BLaER1 treated with 17β-estradiol and CSF1 and Interleukin-3, amounts not matched to agents 10 nM and 100 nM (cell line): ENCODE results near the gene FBN1.

Source experiments
- H3K27ac ChIP-seq, 11 experiments: shearing (Covaris generic); formaldehyde crosslinking; 2 replicates each; pipeline ENCODE4 v1.8.1; 2022
- H3K27me3 ChIP-seq, 11 experiments: shearing (Covaris generic); formaldehyde crosslinking; 2 replicates each; pipeline ENCODE4 v1.8.1; 2022
- H3K36me3 ChIP-seq, 11 experiments: shearing (Covaris generic); formaldehyde crosslinking; 2 replicates each; pipeline ENCODE4 v1.8.1; 2022
- H3K4me1 ChIP-seq, 10 experiments: shearing (Covaris generic); formaldehyde crosslinking; 2 replicates each; pipeline ENCODE4 v1.8.1; 2022
- H3K4me2 ChIP-seq, 11 experiments: shearing (Covaris generic); formaldehyde crosslinking; 2 replicates each; pipeline ENCODE4 v1.8.1; 2022
- H3K4me3 ChIP-seq, 10 experiments: shearing (Covaris generic); formaldehyde crosslinking; 2 replicates each; pipeline ENCODE4 v1.8.1; 2022
- H3K9ac ChIP-seq, 11 experiments: shearing (Covaris generic); formaldehyde crosslinking; 2 replicates each; pipeline ENCODE4 v1.8.1; 2022
- H3K9me3 ChIP-seq, 11 experiments: shearing (Covaris generic); formaldehyde crosslinking; replicated peaks in 1 of 11; 2 replicates each; pipeline ENCODE4 v1.8.1; 2022
- H4K20me1 ChIP-seq, 11 experiments: shearing (Covaris generic); formaldehyde crosslinking; 2 replicates each; pipeline ENCODE4 v1.8.1; 2022
- Cebpa-rat ChIP-seq, 11 experiments: shearing (Covaris generic); IDR thresholded peaks; 2 replicates each; pipeline ENCODE4 v1.8.1; 2022

FBN1 gene

DNA sequence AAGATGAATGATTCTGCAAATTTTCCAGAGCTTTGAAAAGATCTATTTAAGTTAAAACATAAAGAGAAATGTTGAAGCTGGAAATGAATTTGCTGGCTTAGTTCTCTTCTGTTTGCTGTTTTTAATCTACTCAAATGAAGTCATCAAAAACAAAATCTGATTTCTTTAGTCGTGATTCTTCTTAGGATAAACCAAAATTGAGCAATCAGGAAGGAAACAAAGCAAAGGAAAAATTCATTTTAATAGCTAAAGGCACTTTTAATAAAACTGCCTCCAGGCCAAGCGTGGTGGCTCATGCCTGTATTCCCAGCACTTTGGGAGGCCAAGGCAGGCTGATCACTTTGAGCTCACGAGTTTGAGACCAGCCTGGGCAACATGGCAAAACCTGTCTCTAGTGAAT is 223.1 kb downstream of the FBN1 start:
- Histone ChIP-seq H3K9ac (no peak overlapping the region), H4K20me1 (no peaks in the 10 kb centered on the region), H3K27ac (no peak overlapping the region), H3K27me3 (no peaks in the 10 kb centered on the region), H3K4me2 (no peak overlapping the region), H3K4me3 (no peak overlapping the region), H3K36me3 (no peaks in the 10 kb centered on the region), H3K9me3 (no peaks in the 10 kb centered on the region), H3K4me1 (peaks cover 0 to 10% (median 0%) of the 10 kb centered on the region in 10 experiments; a peak in 4 of 20 replicates)
- no peak for TF ChIP-seq Cebpa-rat (IDR thresholded peaks at IDR 0.05)

DNA sequence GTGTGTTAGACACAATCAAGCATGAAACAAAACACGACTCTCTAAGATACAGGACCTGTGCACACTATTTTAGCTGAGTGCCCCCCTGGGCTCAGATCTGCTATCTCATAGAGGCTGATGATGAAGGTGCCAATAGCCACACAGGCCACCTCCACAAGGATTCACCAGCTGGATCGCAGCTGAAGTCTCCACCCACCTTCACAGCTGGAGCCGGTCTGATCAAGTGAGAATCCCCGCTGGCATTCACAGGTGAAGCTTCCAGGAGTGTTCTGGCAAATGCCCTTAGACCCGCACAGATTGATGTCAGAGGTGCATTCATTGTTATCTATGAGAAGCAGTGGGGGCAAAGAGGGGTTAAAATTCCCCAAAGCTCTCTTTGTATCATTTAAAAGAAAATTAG is 224.1 kb downstream of the FBN1 start:
- no peak overlapping the region for H3K4me3 ChIP-seq
- H3K27ac ChIP-seq, result no peak overlapping the region
- peaks cover 0 to 12% (median under 1%) of the 10 kb centered on the region in 10 experiments; a peak in 7 of 20 replicates for H3K4me1 ChIP-seq
- H4K20me1 ChIP-seq, result no peaks in the 10 kb centered on the region
- H3K27me3 ChIP-seq, result no peaks in the 10 kb centered on the region
- peak overlapping the region in 2 of 11 experiments; percentile 4 to 27; a peak in 2 of 22 replicates for H3K4me2 ChIP-seq
- no peaks in the 10 kb centered on the region for H3K9me3 ChIP-seq
- H3K36me3 ChIP-seq, result no peaks in the 10 kb centered on the region
- no peak for TF ChIP-seq Cebpa-rat (IDR thresholded peaks at IDR 0.05)
- H3K9ac ChIP-seq, result no peak overlapping the region

DNA sequence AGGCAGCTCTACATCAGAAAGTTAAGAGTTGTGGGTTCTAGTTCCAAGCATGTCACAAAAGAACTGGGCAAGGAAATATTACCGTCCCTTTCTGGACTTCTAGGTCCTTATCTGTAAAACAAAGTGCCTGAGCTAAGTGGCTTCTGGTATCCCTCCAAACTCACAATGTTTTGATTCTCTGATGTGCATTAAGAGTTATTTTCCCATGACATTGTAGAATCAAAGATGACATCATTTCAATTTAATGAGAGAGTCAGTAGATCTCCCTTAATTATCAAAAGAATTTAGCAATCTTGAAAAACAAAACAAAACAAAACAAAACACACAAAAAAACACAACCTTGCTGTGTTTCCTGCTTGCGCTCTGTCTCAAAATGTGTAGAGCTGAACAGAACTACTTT is 225.6 kb downstream of the FBN1 start:
- Histone ChIP-seq H3K36me3 (no peaks in the 10 kb centered on the region), H3K4me1 (peaks cover 0 to 26% (median 11%) of the 10 kb centered on the region in 10 experiments; a peak in 12 of 20 replicates)

DNA sequence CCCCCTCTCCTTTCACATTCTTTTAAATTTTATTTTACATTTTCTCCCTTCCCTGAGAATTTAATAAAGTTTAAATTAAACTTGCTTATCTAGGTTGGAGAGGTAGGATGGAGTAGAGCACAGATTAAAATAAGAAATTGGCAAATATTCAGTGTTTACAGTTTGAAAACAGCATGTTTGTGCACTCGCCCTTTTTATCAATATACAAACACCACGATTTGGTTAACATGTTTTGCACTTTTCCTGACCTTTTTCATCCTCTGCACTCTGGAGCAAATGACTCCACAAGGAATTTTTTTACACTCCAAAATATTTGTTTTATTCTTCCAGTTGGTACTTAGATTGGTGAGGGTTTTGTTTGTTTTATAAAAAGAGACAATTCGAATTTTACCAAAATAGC is 227.2 kb downstream of the FBN1 start:
- Histone ChIP-seq H4K20me1 (no peaks in the 10 kb centered on the region), H3K36me3 (no peaks in the 10 kb centered on the region), H3K9me3 (no peaks in the 10 kb centered on the region), H3K27ac (no peak overlapping the region), H3K9ac (no peak overlapping the region), H3K4me2 (no peak overlapping the region), H3K4me3 (no peak overlapping the region), H3K4me1 (peaks cover 0 to 26% (median 11%) of the 10 kb centered on the region in 10 experiments; a peak in 12 of 20 replicates), H3K27me3 (no peaks in the 10 kb centered on the region)
- no peak for TF ChIP-seq Cebpa-rat (IDR thresholded peaks at IDR 0.05)

More for the DNA sequence above, 225.6 kb downstream of the FBN1 start:
- no peak overlapping the region for H3K27ac ChIP-seq
- no peak overlapping the region for H3K9ac ChIP-seq
- no peak overlapping the region for H3K4me3 ChIP-seq
- no peak overlapping the region for H3K4me2 ChIP-seq
- no peaks in the 10 kb centered on the region for H3K27me3 ChIP-seq
- no peaks in the 10 kb centered on the region for H4K20me1 ChIP-seq
- no peak for TF ChIP-seq Cebpa-rat (IDR thresholded peaks at IDR 0.05)
- no peaks in the 10 kb centered on the region for H3K9me3 ChIP-seq

DNA sequence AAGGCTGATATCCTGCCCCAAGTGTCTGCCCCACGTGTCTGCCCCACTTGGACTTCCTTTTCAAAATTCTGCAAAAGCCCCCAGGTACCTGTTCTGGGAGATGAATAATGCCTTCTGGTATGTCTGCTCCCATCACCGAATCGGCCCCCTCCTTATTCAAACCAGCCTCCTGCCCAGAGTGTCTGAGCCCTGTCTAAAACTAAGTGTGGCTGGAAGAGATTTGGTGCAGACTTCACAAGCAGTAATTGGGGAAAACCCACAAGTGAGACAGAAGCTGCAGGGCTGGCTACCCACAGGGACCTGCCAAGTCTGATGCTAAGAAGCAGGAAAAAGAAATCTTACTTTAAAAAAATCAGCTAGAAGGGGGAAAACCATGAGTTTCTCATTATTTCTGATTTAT is 229.2 kb downstream of the FBN1 start:
- H3K36me3 ChIP-seq, result no peaks in the 10 kb centered on the region
- H3K9ac ChIP-seq, result no peak overlapping the region
- H3K4me2 ChIP-seq, result peak overlapping the region in 7 of 11 experiments; percentile 3 to 52 (median 45); a peak in 9 of 22 replicates
- peaks cover 0 to 33% (median 20%) of the 10 kb centered on the region in 10 experiments; a peak in 15 of 20 replicates for H3K4me1 ChIP-seq
- no peaks in the 10 kb centered on the region for H3K27me3 ChIP-seq
- no peaks in the 10 kb centered on the region for H4K20me1 ChIP-seq
- H3K4me3 ChIP-seq, result no peak overlapping the region
- no peak for TF ChIP-seq Cebpa-rat (IDR thresholded peaks at IDR 0.05)
- no peak overlapping the region for H3K27ac ChIP-seq
- no peaks in the 10 kb centered on the region for H3K9me3 ChIP-seq

DNA sequence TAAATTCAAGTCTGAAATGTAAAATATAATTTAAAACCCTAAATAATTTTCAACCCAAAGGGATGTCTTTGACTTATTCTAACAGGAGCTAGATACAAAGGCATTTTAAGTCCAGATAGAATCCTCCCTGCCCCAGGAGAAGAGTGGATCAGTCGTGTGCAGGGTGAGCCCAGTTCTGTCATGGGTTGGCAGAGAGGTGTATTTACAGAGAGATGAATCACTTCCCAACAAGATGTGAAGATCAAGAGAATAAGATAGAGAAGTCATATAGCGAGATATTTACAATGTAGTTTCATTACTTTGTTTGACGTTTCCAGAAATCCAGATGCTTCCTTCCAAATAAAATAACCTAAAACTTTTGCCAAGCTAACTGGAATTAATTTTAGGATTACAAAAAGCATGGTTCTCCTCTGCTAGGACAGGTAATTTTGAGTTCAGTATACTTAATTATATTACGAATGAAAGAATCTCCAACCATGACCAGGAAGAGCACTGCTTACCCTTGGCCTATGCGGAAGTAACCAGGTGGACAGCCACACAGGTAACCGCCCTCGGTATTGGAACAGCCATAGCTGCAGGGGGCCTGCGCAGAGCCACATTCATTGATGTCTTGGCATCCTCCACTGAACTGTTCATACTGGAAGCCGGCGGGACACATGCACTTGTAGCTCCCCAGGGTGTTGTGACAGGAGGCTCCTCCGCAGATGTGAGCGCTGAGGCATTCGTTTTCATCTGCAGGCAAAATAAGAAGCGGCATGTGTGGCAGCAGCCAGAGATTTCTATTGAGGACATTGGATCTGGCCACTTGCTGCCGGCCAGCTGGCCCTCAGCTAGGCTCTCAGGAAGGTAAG is 230.2 kb downstream of the FBN1 start:
- Histone ChIP-seq H3K27ac (no peak overlapping the region), H3K9ac (no peak overlapping the region), H3K9me3 (no peaks in the 10 kb centered on the region), H3K27me3 (no peaks in the 10 kb centered on the region), H3K36me3 (no peaks in the 10 kb centered on the region), H3K4me3 (no peak overlapping the region), H3K4me1 (peaks cover 0 to 27% (median 20%) of the 10 kb centered on the region in 10 experiments; a peak in 15 of 20 replicates), H3K4me2 (peak overlapping the region in 8 of 11 experiments; percentile 3 to 52 (median 46); a peak in 14 of 22 replicates), H4K20me1 (no peaks in the 10 kb centered on the region)
- TF ChIP-seq Cebpa-rat (IDR thresholded peaks at IDR 0.05), result no peak

DNA sequence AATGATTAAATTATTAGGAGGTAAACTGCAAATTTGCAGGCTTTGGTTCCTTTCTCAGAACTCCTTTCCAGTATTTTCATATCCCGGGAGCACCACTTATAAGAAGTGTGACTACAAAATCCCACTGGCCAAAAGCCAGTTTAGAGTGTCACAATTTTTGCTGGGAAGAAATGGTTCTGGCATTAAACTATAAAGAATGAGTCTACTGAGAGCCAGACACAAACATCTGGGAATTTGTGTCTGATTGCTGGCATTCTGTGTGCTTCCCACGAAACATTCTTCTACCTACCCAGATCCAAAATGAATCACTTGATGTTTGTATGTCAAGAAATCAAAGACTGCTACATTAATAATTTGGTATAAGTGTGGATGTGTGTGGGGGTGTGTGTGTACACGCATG is 231.5 kb downstream of the FBN1 start:
- no peak for TF ChIP-seq Cebpa-rat (IDR thresholded peaks at IDR 0.05)
- Histone ChIP-seq H3K27ac (no peak overlapping the region), H3K9ac (no peak overlapping the region), H4K20me1 (no peaks in the 10 kb centered on the region), H3K27me3 (no peaks in the 10 kb centered on the region), H3K9me3 (no peaks in the 10 kb centered on the region), H3K4me2 (no peak overlapping the region), H3K4me1 (peaks cover 0 to 27% (median 20%) of the 10 kb centered on the region in 10 experiments; a peak in 15 of 20 replicates), H3K36me3 (no peaks in the 10 kb centered on the region), H3K4me3 (no peak overlapping the region)

DNA sequence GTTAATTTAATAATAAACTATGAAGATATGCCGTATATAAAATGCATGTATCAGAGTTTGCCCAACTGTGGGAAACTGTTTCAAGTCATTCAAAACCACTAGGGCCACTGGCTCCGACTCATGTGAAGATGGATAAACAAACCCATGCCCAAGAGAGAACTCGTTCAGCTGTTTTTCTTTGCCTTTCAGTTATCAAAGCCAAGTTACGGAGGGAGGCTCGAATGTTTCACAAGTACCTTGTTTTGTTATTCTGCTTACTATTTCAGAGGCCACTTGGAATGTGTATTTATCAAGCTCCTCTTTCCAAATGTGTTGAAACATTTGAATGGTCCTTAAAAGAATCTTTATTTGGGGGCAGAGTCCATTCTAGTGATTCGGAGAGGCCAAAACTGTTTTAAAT is 232.2 kb downstream of the FBN1 start:
- no peaks in the 10 kb centered on the region for H4K20me1 ChIP-seq
- H3K27me3 ChIP-seq, result no peaks in the 10 kb centered on the region
- no peaks in the 10 kb centered on the region for H3K9me3 ChIP-seq
- H3K4me2 ChIP-seq, result no peak overlapping the region
- no peak overlapping the region for H3K27ac ChIP-seq
- H3K4me1 ChIP-seq, result peaks cover 0 to 27% (median 20%) of the 10 kb centered on the region in 10 experiments; a peak in 15 of 20 replicates
- TF ChIP-seq Cebpa-rat (IDR thresholded peaks at IDR 0.05), result no peak
- no peaks in the 10 kb centered on the region for H3K36me3 ChIP-seq
- H3K9ac ChIP-seq, result no peak overlapping the region
- no peak overlapping the region for H3K4me3 ChIP-seq

DNA sequence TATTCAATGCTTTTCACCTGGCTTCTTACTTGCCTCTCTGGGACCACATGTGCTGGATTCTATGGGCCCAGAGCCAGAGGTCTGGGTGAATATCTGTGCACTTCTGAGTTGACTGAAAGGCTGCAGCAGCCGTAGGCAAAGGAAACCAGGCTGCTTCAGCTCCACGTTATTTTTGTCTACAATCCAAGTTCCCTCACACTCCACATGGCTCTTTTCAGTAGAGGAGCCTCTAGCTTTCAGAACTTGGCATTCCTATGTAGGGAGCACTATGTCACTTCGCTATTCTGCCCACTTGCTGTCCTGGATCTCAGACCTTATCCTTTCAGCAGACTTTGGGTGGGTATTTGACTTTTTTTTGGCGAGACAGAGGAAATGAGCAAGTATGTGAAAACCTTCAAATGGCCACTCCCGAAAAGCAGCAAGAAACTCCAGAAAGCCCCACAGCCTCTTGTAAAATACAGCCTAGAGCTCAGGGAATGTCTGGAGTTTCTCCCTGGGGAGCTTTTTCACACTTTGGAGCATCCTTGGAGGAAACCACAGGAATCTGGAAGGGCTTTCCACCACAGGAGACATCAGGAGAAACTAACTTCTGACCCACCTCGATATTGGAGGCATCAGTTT is 233.4 kb downstream of the FBN1 start:
- H3K4me1 ChIP-seq, result peaks cover 0 to 27% (median 20%) of the 10 kb centered on the region in 10 experiments; a peak in 15 of 20 replicates
- no peaks in the 10 kb centered on the region for H4K20me1 ChIP-seq
- H3K9me3 ChIP-seq, result no peaks in the 10 kb centered on the region
- no peak overlapping the region for H3K9ac ChIP-seq
- H3K4me2 ChIP-seq, result peak overlapping the region; percentile 23 to 69 (median 52)
- no peak overlapping the region for H3K27ac ChIP-seq
- no peaks in the 10 kb centered on the region for H3K27me3 ChIP-seq
- no peaks in the 10 kb centered on the region for H3K36me3 ChIP-seq
- no peak for TF ChIP-seq Cebpa-rat (IDR thresholded peaks at IDR 0.05)
- no peak overlapping the region for H3K4me3 ChIP-seq
